GM18519 (cell line): ENCODE measurements around the gene VEPH1.

Source experiments
- ATAC-seq: cut with Tn5 transposase; IDR thresholded peaks from one replicate; pipeline ENCODE4 v1.9.1; 2021; ENCODE audit warnings: mild to moderate bottlenecking, moderate library complexity; ENCODE audit not compliant: unreplicated experiment, low FRiP score

VEPH1 gene

GRCh38 chr3:157526036-157526435 is 22.8 kb upstream of the VEPH1 start:
- no peak for ATAC-seq

GRCh38 chr3:157523814-157524213 is 20.6 kb upstream of the VEPH1 start:
- ATAC-seq = no peak

DNA sequence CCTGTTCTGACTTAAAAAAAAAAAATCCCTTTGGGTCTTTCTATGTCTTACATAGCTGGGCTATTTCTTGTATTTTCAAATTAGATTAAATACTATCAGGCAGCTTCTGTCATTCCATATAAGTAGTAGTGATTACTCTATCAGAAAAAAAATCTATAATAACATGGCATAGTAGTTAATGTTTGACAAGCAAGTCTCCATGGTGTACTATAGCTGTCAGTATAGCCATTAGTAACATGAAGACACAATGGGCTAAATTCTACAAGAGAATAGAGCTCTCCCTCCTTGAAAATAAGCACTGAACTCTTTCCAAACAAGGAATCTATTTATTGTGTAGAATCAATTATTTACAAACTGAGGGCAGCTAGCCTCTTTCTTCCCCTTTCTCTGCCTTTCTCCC is 19.4 kb upstream of the VEPH1 start:
- no peak for ATAC-seq

DNA sequence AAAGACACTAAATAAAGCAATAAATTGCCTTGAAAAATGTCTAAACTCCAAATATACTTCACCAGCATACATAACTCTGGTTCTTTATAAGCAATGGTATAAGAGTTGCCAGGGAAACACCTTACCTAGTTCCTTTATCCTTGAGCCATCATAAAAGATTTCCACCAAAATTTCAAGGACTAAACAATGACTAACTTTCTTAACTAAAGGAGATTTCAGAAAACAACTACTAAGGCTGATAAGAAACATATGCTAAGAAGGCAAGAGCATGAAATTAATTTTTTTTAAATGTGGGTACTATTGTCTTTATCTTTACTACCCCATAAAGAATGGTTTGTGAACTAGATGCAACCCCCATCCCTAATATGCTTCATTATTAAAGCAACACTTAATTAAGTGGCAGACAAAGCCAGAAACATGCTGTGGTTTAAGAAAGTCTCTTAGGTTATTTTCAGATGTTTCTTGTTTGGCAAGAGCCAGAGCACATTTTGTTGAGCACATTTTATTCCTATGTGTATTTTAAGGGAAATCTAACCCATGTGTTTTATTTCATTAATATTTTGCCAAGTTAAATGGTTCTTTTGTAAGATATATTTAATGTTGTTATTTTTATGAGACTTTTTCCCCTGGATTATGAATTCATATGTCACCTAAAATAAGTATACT is 17.4 kb upstream of the VEPH1 start:
- no peak for ATAC-seq

DNA sequence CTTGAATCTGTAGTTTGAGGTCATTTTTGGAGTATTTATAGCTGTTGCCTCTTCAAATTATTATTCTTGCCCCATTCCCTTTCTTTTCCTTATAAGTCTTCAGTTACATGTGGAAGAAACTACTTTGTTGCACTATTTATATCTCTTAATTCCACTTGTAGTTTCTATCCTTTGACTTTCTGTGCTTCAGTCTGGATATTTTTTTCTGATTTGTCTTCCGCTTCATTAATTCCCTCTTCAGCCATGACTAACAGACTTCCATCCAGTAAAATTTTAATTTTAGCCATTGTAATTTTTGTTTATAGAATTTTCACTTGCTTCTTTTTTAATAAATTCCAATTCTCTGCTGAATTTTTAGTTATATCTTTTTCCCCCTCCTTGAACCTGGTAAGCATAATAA is 15.7 kb upstream of the VEPH1 start:
- no peak for ATAC-seq

DNA sequence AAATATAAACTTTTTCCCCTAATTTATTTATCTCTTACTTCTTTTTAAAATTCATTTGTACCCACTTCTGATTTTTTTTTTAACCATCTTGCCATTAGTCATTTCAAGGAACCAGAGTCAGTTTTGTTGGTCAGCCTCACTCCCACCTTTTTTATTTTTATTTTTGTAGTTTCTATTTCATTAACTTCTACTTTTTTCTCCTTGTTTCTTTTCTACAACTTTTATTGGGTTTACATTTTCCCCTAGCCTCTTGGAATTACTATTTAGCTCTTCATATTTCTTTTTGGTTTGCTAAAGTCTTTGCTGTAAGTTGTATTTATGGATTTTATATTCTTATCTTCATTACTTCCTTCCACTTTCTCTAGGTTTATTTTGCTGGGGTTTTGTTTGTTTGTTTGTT is 13.7 kb upstream of the VEPH1 start:
- ATAC-seq = no peak

GRCh38 chr3:157515398-157515797 is 12.2 kb upstream of the VEPH1 start:
- ATAC-seq = no peak

DNA sequence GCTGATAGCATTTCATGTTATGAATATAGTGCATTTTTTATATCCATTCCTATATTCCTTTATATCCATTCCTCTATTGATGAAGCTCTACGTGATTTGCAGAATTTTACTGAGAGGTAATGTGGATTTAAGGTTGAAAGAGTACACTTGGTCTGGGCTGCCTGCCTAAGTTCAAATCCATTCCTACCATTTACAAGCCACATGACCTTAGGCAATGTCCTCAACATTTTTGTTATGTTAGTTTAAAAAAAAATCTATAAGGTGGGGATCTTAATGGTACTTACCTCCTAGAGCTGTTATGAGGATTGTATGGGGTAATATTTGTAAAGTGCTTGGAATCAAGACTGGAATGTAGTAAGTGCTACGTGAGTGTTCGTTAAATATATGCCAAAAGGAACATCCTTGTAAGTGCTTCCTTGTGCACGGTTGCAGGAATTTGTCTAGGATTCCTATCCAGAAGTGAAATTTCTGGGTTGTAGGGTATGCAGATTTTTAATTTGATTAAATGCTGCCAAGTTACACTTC is 11.2 kb upstream of the VEPH1 start:
- ATAC-seq = no peak

- ATAC-seq = no peak
Measured at GRCh38 chr3:157513585-157513984, 10.4 kb upstream of the VEPH1 start.

DNA sequence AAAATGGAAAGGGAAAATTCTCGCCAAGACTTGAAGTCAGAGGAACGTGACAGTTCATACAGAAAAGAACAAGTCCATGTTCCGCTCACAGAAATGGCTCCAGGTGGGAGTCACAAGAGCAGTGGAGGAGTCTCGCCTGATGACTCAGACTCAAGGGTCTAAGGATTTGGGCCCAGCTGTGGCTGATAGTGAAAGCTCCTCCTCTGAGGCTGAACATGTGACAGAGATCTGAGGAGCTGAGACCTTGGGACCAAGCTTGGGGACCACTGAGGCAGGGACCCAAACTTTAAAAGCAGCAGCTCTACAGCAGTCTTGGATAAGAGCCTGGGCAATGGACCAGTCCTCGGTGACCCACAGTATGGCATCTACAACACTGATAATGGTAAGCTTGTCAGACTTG is 9.3 kb upstream of the VEPH1 start:
- ATAC-seq = no peak

DNA sequence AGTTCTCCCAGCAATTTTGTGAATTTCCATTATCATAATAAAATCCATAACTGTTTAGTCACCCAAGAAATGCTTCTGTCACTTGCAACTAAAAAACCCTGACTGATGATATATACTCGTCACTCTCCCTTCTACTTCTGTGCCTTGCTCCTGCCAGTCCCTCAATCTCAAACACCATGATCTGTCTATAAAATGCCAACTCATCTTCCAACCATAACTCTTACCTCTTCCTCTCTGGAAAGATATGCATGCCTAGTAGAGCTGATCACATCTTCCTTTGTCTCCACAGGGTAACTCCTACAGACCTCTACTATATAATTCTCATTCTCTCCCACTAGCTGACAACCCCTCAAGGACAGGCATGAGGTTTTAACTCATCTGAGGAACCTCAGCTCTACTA is 5.2 kb upstream of the VEPH1 start:
- no peak for ATAC-seq

DNA sequence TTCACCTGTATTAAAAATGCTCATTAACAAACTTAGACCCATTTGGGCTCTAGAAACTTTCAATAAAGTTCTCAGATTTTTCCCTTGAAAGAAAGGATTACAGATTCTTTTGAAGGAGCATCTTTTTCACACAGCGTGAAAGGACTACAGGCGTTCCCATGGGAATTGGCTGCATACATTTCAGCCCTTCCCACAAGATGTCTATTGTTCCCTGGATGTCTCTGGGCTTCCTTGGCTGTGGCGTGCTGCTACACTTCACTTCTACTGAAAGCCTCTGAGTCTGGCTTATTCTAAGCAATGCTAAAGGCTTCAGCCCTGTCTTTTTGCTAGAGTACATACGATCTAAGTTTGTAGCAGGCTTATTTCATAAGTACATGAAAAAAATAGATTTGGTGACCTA is 1.4 kb downstream of the VEPH1 start:
- ATAC-seq = no peak

DNA sequence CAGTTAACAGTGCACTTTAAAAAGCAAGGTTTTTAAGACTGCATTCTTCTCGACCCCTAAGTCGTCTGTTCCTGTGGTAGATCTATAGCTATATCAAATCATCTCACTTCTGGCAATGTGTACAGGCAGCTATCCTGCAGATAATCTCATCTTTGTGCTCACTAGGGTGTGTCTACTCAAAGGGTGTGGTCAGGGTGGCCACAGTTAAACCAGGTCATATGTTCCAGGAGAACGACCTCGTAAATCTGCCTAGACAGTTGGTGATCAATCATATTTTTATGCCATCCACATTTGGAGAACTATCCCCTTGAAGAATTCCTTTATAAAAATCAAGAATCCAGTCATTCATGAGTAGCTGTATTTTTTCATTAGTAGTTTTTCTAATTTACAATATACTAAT is 3.0 kb downstream of the VEPH1 start:
- ATAC-seq = no peak

GRCh38 chr3:157499342-157499963 is 3.8 kb downstream of the VEPH1 start:
- no peak for ATAC-seq

DNA sequence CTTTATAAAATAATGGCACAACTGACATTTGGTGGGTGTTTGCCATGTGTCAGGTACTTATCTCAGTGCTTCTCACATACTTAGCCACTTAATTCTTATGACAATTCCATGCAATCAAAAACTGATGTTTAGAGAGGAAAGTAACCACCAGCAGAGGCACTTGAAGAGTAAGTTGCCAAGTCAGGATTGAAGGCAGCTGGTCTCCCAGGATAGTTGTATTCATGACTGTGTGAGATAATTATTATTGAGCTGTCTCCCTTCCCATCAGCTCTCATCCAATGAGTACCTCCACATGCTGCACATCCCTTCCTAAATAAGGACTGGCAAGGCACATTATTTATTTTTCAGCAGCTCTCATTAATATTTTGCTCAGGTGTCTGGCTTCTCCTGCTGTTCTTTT is 4.8 kb downstream of the VEPH1 start:
- ATAC-seq = no peak

DNA sequence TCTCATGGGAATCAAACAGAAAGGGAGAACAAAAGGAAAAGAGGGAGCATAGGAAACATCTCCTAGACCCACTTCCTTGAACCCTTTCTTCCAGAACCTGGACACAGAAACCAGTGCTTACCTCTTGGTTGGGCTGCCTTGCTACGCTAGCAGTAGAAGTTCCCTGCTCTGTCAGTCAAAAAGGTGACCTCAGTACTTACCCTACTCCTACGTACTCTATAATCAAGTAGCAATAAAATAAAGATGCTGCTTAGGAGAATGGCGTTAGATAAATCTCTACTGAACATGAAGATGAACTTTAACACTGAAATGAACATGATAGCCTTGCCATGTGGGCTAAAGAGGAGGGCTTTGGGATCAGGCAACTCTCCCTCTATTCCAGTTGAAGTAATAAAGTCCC is 7.4 kb downstream of the VEPH1 start:
- no peak for ATAC-seq

DNA sequence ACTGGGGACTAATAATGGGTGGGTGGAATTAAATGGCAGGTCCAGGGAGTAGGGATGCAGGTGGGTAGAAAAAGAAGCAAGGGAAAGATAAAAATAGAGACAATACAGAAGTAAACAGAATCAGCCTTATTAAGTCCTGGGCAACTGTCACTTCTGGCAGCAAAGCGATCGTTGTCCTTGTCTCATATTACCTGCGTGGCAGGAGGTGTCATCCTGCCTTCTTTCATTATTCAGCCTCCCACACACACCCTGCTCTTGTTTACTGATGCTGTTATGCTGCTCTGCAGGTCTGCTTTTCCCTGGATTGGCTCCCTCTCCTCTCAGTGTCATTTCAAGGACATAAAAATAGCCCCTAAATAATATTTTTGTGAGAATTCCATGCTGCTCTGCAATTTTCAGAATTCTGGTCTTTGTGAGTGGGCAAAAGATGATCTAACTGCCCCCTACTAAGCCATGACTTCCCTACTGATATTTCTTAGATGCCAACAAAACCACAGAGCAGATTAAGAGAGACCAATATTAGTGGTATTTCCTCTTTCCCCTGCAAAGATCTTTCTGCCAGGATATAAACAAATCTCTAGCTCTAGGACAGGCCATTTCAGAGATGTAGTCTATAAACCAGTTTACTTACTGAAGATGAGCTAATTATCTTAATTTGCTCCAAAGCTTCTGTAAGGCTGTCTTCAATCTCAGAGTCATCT is 8.5 kb downstream of the VEPH1 start:
- no peak for ATAC-seq

- ATAC-seq = no peak
Measured at GRCh38 chr3:157493627-157494550, 9.3 kb downstream of the VEPH1 start.

DNA sequence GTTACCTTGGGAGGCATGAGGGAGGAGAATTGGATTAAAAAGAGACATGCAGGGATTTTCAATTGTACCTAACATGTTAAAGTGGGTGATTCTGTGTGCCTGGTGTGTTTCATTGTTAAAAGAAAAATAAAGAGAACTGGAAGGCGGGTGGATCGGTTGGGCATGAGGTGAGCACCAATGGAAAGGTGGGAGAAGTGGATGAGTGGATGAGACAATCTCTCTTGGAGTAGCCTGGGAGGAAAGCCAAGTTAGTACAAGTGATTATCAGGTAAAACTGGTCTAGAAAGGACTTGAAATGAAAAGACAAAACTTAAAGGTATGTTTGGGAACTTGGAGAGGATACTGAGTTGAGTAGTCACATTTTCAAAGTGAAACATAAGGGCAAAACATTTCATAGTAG is 12.1 kb downstream of the VEPH1 start:
- ATAC-seq = no peak

DNA sequence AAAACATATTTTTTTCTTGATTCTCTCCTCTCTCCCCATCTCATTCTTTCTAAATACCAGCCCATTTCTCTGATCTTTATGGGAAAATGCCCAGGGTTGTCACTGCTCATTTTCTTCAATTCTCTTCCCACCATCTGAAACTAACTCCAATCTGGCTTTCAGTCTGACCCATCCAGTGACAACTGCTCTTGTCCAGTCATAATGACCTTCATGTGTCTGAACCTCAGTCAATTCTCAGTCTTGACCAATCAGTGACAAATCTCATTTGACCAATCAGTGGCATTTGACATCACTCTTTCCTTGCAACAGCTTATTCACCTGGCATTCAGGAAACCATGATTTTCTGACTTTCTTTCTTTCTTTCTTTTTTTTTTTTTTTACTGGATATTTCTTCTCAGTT is 15.1 kb downstream of the VEPH1 start:
- no peak for ATAC-seq

GRCh38 chr3:157487339-157487738 is 15.9 kb downstream of the VEPH1 start:
- no peak for ATAC-seq
